ENCODE data around the gene EFCAB12.

DNA sequence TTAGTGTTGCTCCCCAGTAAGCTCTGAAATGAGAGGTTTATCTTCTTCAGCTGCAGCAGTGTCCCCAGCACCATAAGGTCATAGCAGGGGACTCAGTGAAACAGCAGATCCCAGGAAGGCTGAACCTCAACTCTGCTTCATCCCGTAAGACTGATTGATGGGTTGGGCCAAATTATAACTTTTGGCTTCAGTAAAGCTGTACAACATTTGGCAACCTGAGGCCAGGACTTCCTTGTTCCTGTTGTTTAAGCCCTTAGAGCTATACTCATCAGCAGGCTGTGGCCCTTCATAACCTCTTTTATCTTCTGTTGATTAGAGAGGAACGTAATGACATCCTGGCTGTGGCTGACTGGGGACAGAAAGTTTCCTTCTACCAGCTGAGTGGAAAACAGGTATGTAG, 40.6 kb upstream of the EFCAB12 start:
- TF ChIP-seq, protein P1, sequence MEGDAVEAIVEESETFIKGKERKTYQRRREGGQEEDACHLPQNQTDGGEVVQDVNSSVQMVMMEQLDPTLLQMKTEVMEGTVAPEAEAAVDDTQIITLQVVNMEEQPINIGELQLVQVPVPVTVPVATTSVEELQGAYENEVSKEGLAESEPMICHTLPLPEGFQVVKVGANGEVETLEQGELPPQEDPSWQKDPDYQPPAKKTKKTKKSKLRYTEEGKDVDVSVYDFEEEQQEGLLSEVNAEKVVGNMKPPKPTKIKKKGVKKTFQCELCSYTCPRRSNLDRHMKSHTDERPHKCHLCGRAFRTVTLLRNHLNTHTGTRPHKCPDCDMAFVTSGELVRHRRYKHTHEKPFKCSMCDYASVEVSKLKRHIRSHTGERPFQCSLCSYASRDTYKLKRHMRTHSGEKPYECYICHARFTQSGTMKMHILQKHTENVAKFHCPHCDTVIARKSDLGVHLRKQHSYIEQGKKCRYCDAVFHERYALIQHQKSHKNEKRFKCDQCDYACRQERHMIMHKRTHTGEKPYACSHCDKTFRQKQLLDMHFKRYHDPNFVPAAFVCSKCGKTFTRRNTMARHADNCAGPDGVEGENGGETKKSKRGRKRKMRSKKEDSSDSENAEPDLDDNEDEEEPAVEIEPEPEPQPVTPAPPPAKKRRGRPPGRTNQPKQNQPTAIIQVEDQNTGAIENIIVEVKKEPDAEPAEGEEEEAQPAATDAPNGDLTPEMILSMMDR (IDR thresholded peaks at IDR 0.05; ENCODE audit: poor library complexity) = no peak
- TF ChIP-seq EZH2phosphoT487 (IDR thresholded peaks at IDR 0.05; ENCODE audit: low read depth, severe bottlenecking, unreplicated experiment) (no peak), EZH2 (IDR thresholded peaks at IDR 0.05; ENCODE audit: borderline replicate concordance) (no peak)
